ENCODE data around the gene RSL1D1.
"Not testable (repeated sequence)": the region's sequence is repeated elsewhere in the genome, so short reads cannot be mapped to it uniquely, and the experiment has no call there.

Gene RSL1D1

DNA sequence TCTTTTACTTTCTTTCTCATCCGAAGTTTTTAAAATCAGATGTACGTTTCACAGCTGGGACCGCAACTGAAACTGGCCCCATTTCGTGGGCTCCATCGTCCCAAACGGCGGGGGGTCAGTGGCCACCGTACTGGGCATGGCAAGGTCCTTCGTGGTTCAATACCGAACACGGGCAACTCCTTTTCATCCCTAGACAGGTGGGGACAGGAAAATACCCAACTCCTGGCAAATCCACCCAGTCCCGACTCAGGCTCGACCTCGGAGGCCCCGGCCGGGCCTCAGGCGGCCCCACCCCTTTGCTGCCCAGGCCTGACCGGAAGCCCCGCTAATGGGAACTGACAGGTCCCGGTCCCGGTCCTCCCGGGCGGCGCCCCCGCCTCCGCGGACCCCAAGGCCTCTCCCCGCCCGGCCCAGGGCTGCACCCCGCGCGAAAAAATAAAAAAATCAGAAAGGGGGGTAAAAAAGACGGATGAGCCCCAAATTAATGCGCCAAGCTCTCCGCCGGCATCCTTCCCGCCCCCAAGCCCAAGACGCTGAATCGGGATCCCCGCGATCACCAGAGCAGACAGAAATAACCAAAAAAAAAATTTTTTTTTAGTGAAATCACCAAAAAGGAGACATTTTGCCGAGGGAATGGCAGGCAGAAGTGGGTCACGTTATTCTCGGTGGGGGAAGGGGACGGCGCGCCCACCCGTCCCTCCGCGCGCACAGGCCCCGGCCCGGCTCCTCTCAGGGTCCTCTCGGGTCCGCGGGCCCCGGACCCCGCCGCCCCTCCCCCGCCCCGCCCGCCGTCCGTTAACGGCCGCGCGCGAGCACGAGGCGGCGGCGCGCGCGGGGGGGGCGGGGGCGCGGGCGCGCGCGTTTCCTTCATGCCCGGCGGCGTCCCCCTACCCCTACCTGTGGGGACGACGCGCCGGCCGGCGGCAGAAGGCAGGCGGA is 54.8 kb downstream of the RSL1D1 start:
- DNase-seq: peak in 4 of 6 experiments; percentile 33 to 50 (median 41)

DNA sequence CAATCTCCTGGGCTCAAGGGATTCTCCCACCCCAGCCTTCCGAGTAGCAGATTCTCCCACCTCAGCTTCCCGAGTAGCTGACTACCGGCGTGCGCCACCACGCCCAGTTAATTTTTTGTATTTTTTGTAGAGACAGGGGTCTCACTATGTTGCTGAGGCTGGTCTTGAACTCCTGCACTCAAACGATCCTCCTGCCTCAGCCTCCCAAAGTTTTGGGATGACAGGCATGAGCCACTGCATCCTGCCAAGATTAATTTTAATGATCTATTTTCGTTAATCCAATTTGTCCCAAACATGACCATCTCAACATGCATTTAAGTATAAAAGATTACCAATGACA is 55.5 kb downstream of the RSL1D1 start:
- DNase-seq: peak in 1 of 6 experiments; percentile 16

DNA sequence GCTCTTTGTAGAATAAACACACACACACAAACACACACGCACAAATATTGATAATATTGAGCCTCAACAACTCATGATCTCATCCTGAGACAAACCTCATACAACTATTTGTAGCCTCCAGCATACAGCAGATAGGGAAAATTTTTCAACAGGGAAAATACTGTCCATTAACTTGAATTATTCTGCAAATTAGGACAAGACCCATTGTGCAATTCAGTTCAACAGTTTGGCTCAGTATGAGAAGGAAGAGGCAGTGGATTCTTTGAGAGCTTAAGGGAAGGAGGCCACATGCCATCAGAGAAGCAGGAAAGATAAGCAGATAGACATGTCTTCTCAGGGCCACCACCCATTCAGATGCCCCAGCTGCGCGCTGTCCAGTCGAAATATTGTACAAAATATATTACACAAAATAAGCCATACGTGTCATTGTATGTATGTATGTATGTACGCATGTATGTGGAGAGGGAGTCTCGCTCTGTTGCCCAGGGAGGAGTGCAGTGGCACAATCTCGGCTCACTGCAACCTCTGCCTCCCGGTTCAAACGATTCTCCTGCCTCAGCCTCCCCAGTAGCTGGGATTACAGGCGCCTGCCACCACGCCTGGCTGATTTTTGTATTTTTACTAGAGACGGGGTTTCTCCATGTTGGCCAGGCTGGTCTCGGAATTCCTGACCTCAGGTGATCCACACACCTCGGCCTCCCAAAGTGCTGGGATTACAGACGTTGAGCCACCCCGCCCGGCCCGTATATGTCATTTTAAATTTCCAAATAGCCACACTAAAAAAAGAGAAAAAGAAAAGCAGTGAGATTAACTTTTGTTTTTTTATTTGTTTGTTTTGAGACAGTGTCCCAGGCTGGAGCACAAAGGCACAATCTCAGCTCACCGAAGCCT is 56.1 kb downstream of the RSL1D1 start:
- no peak for DNase-seq

DNA sequence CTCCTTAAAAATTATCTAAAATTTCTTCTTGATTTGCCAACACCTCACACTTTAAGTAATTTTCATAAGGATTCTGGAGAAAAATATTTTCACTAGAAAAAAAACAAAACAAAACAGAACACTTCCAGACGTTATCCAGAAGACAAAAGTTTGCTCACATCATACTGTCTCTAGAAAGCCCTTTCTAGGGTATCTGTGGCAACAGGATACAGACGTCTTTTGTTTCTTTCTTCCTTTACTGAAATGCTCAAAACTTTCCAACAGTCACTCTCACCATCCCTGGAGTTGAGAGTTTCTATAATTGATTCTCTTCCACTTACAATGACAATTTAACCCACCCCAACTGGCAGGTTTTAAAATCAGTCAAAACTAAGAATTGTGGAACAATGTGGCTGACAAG is 56.9 kb downstream of the RSL1D1 start:
- peak in 1 of 6 experiments; percentile 16 for DNase-seq

DNA sequence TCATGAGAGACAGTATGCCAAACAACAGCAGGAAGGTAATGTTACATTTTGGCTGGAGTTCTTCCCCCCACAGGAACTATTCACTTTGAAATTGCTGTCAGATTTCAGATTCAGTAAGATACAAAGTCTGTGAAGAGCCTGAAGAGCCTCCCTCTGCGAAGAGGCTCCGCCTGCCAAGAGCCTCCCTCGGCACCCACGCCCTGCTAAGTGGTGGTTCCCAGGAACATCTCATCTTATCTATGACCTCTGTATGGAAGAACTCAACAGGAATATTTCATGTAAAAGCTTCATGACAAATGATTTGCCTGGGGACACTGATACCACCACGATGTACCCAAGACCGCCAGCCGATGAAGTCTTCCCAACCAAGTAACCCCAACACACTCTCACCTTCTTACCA is 57.5 kb downstream of the RSL1D1 start:
- DNase-seq: peak in 1 of 6 experiments; percentile 29

DNA sequence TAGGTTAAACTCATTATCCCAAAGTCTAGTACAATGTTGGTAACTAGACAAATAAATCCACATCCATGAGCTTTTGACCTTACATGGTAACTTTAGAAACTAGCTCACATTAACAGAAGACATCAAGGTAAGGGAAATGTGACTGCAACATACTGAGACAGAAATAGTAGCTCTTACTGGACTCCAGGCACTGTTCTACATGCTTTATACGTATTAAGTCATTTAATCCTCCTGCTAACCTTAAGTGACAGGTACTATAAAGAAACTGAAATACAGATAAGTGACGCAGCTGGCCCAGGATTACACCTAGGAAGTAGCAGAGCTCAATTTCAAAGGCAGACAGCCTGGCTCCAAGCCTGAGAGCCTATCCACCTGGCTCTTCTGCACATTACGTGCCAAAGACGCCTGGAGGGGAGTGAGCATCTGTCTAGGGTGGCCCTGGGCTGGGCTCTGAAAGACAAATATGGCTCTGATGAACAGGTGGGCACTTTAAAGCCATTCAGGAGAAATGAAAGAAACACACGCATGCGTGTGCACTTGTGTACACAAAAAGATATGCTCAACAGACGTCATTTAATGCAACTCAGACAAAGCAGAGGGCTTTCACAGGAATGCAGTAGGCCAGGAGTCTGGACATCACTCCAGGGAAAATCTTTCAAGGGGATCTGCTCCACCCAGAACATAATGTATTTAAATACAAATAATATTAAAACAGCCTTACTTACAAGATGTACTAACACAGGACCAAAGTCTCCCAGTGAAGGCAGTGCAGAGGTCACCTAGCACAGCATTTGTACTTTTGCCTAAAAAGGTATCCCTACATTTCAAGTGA is 58.7 kb downstream of the RSL1D1 start:
- DNase-seq: peak in 5 of 6 experiments; percentile 17 to 48 (median 30)

DNA sequence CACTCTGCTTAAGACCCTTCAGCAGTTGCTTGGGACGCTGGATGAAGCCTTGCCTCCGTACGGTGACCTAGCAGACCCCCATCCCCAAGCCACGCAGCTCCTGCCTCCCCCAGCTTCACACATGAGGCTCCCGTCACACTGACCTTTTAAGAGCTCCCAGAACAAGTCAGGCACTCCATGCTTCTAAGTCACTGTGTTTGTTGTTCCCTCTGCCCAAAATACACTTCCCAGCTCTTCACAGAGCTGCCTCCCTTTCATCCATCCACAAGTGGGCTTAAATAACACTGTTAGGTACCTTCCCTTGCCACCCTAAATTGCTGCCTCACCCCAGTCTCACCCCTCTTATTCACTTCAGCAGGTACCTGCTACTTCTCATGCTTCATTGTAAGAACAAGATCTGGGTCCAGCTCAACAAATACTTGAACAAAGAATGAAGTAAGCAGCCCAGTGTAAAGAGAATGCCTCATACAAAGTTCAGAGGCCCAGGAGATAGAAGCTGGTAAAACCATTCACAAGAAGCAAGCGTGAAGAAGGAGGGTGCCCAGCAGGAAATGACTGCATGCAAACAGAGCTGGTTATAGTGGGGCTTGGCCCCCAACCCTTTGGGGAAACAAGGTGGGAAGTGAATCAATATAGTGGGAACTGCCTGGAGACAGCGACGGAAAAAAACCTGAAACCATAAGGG is 60.1 kb downstream of the RSL1D1 start:
- no peak for DNase-seq

DNA sequence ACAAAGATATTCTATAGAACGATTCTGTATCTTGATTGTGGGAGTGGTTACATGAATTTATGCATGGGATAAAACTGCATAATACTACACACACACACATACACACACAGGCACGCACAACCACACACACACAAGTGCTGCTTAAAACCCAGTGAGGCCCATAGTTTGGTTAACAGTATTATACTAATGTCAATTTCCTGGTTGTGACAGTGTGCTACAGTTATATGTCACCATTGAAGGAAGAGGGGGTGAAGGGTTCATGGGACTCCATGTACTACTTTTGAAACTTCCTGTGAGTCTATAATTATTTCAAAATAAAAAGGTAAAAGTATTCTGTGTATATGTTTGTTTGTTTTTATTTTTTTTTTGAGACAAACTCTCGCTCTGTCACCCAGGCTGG is 62.4 kb downstream of the RSL1D1 start:
- peak in 2 of 6 experiments; percentile 13 to 14 for DNase-seq

DNA sequence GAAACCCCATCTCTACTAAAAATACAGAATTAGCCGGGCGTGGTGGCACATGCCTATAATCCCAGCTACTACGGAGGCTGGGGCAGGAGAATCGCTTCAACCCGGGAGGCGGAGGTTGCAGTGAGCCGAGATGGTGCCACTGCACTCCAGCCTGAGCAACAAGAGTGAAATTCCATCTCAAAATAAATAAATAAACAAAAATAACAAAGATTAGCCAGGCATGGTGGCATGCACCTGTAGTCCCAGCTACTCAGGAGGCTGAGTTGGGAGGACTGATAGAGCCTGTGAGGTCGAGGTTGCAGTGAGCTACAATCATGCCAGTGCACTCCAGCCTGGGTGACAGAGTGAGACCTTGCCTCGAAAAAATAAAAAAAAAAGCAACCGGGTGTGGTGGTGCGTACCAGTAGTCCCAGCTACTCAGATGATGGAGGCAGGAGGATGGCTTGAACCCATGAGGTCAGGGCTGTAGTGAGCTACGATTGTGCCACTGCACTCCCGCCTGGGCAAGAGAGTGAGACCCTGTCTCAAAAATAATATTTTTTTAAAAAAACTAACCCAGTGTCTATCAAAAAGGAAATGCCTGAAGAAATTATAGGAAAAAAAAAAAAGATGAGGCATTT is 66.3 kb downstream of the RSL1D1 start:
- DNase-seq: not testable (repeated sequence)

DNA sequence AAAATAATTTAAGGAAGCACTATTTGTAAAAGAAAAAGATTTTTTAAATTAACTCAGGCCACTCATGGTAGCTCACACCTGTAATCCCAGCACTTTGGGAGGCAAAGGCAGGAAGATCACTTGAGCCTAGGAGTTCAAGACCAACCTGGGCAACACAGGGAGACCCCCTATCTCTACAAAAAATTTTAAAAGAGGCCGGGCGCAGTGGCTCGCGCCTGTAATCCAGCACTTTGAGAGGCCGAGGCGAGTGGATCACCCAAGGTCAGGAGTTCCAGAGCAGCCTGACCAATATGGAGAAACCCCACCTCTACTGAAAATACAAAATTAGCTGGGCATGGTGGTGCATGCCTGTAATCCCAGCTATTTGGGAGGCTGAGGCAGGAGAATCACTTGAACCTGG is 67.0 kb downstream of the RSL1D1 start:
- DNase-seq: not testable (repeated sequence)

DNA sequence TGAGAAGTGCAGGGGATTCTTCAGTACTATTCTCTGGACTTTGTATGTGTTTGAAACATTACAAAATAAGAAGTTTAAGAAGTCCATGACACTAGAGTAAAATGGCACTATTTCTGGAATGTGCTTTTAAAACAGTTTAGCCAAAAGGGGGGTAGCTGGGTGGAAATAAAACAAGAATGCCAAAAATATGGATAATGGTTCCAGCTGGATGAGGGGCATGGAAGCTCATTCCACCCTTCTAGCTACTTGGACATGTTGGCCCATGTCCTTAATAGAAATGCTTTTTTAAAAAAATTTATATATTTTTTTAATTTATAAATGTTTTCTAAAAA is 67.3 kb downstream of the RSL1D1 start:
- no peak for DNase-seq
